GM21528 (cell line): ENCODE measurements around the gene ARL14EPL.
"Not testable (repeated sequence)": the region's sequence is repeated elsewhere in the genome, so short reads cannot be mapped to it uniquely, and the experiment has no call there.

Experiments used
- ATAC-seq: cut with Tn5 transposase; IDR thresholded peaks from one replicate; pipeline ENCODE4 v1.9.1; 2021; ENCODE audit warnings: mild to moderate bottlenecking, moderate library complexity; ENCODE audit not compliant: unreplicated experiment, low FRiP score

ARL14EPL gene

GRCh38 chr5:116046261-116046660, 14.0 kb downstream of the ARL14EPL start:
- ATAC-seq: no peak

- ATAC-seq: no peak
These were observed 14.6 kb downstream of the ARL14EPL start for GRCh38 chr5:116046823-116047222.

- no peak for ATAC-seq
These were observed 26.2 kb downstream of the ARL14EPL start for GRCh38 chr5:116058346-116058936.

GRCh38 chr5:116062352-116062751, 30.1 kb downstream of the ARL14EPL start:
- ATAC-seq: no peak

- ATAC-seq: no peak
These were observed 31.7 kb downstream of the ARL14EPL start for GRCh38 chr5:116063950-116064349.

GRCh38 chr5:116068028-116068632, 35.9 kb downstream of the ARL14EPL start:
- no peak for ATAC-seq

- no peak for ATAC-seq
These were observed 38.9 kb downstream of the ARL14EPL start for GRCh38 chr5:116071211-116071610.

- ATAC-seq: no peak
These were observed 43.0 kb downstream of the ARL14EPL start for GRCh38 chr5:116075191-116075831.

- ATAC-seq: peak; percentile 97
These were observed 44.2 kb downstream of the ARL14EPL start for GRCh38 chr5:116076496-116076895.

GRCh38 chr5:116078199-116078598, 45.9 kb downstream of the ARL14EPL start:
- no peak for ATAC-seq

GRCh38 chr5:116084287-116084691, 52.0 kb downstream of the ARL14EPL start:
- ATAC-seq: peak; percentile 39

- ATAC-seq: peak; percentile 96
These were observed 52.8 kb downstream of the ARL14EPL start, which contains the start of gene COMMD10 for GRCh38 chr5:116084871-116085715. Gene COMMD10 (plus strand): TSS chr5:116085025.

GRCh38 chr5:116086309-116086708, 54.0 kb downstream of the ARL14EPL start:
- ATAC-seq: not testable (repeated sequence)

GRCh38 chr5:116088062-116088461, 55.8 kb downstream of the ARL14EPL start:
- no peak for ATAC-seq

- ATAC-seq: no peak
These were observed 58.0 kb downstream of the ARL14EPL start for GRCh38 chr5:116090302-116090701.

GRCh38 chr5:116091416-116091815, 59.1 kb downstream of the ARL14EPL start:
- ATAC-seq: no peak

GRCh38 chr5:116097301-116097700, 65.0 kb downstream of the ARL14EPL start:
- ATAC-seq: no peak

GRCh38 chr5:116098998-116099397, 66.7 kb downstream of the ARL14EPL start:
- ATAC-seq: no peak

- ATAC-seq: not testable (repeated sequence)
These were observed 72.7 kb downstream of the ARL14EPL start for GRCh38 chr5:116104941-116105340.
